ENCODE data around the gene TRIM39. TPM values are rescaled to one million over a fixed set of nuclear protein-coding genes. Genes with fewer than 3 reads are reported as not detected.
A peak's percentile ranks its signal among the peaks of the same experiment; 100 is the strongest.

The TRIM39 gene
- total and polyA plus RNA-seq, 9 of the 15 experiments (the other 6 are each of a cell fraction or from before 2014, with no cell fraction given) = 5.6 to 17.7 (median 12.8) TPM

GRCh38 chr6:30326526-30327231 is at the start of gene TRIM39 (continued):
- TF ChIP-seq ARID2 (IDR thresholded peaks at IDR 0.05) (no peak), ZNF398 (CRISPR knock-in tag; IDR thresholded peaks at IDR 0.05) (no peak), NKRF (IDR thresholded peaks at IDR 0.05; ENCODE audit: borderline replicate concordance) (peak; percentile 80), ZNF592 (IDR thresholded peaks at IDR 0.05) (peak; percentile 64), BACH1 (tag; IDR thresholded peaks at IDR 0.05) (no peak), ZNF431 (CRISPR knock-in tag; IDR thresholded peaks at IDR 0.05) (peak; percentile 38; the same call in 1 of the 2 replicates), SUPT5H (IDR thresholded peaks at IDR 0.05) (peak; percentile 92), POLR2AphosphoS2 (IDR thresholded peaks at IDR 0.05; ENCODE audit: low read length) (peak; percentile 31; the same call in 1 of the 2 replicates), PHB (CRISPR knock-in tag; IDR thresholded peaks at IDR 0.05) (peak; percentile 75; the same call in 1 of the 2 replicates)
